ENCODE measurements around the gene PURB. TPM values are rescaled to one million over a fixed set of nuclear protein-coding genes. Genes with fewer than 3 reads are reported as not detected.

Gene PURB
- total RNA-seq, 2 experiments from 2014 or later = 17.0 to 17.4 TPM

DNA sequence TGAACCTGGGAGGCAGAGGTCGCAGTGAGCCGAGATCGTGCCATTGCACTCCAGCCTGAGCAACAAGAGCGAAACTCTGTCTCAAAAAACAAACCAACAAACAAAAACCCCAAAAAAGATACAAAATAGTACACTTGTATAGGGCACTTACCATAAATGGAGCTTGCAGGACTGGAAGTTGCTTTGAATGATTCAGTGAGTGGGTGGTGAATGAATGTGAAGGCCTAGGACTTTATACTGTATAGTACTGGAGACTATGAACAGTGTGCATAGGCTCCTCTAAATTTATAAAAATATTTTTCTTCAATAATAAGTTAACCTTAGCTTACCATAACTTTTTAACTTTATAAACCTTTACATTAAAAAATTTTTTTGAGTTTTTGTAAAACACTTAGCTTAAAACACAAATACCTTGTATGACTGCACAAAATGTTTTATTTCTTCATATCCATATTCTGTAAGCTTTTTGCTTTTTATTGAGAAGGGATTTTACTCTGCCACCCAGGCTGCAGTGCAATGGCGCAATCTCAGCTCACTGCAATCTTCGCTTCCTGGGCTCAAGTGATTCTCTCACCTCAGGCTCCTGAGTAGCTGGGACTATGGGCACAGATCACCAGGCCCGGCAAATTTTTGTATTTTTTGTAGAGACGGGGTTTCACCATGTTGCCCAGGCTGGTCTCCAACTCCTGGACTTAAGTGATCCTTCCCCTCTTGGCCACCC lies 30.5 kb downstream of the PURB start:
- ChIA-PET POLR2A (interaction anchor here (0.8 to 4.9 kb wide), 3 partner anchors 30 to 273 kb away, joined by 3 to 20 read pairs (median 6); partner anchors contain the start of genes PURB and TMED4), CTCF (interaction anchor here (1.1 to 2.4 kb wide), 2 partner anchors 67 to 282 kb away, joined by 4 to 12 read pairs; no protein-coding TSS in a partner anchor)
- ATAC-seq (ENCODE audit: poor library complexity) (no peak), DNase-seq (no peak)
- H3K36me3 ChIP-seq (ENCODE audit: insufficient read depth, low read length) = no peaks in the 10 kb centered on the region
- Mint-ChIP-seq H3K36me3 (ENCODE audit: low read depth) (no peaks in the 10 kb centered on the region), H3K9me3 (no peaks in the 10 kb centered on the region), H3K27ac (no peak overlapping the region), H3K27me3 (no peaks in the 10 kb centered on the region), H3K4me1 (ENCODE audit: low read depth) (peaks cover 6% of the 10 kb centered on the region), H3K4me3 (no peak overlapping the region)
- H3K27me3 ChIP-seq (ENCODE audit: control insufficient read depth in 1 of 2, insufficient read depth in 2 of 2, low read length in 2 of 2) = no peaks in the 10 kb centered on the region
- intact Hi-C loops (cut with DNase I, micrococcal nuclease) = loop anchor here in 1 of 2 experiments (5.0 kb wide), 1 partner anchor 407 kb away; no protein-coding TSS in a partner anchor
- TF ChIP-seq, protein P1, sequence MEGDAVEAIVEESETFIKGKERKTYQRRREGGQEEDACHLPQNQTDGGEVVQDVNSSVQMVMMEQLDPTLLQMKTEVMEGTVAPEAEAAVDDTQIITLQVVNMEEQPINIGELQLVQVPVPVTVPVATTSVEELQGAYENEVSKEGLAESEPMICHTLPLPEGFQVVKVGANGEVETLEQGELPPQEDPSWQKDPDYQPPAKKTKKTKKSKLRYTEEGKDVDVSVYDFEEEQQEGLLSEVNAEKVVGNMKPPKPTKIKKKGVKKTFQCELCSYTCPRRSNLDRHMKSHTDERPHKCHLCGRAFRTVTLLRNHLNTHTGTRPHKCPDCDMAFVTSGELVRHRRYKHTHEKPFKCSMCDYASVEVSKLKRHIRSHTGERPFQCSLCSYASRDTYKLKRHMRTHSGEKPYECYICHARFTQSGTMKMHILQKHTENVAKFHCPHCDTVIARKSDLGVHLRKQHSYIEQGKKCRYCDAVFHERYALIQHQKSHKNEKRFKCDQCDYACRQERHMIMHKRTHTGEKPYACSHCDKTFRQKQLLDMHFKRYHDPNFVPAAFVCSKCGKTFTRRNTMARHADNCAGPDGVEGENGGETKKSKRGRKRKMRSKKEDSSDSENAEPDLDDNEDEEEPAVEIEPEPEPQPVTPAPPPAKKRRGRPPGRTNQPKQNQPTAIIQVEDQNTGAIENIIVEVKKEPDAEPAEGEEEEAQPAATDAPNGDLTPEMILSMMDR (IDR thresholded peaks at IDR 0.05) = no peak
- no peak overlapping the region for H3K4me3 ChIP-seq (ENCODE audit: low read length)
- no peaks in the 10 kb centered on the region for H3K9me3 ChIP-seq (ENCODE audit: control insufficient read depth in 1 of 2, insufficient read depth in 1 of 2, low read length in 2 of 2)
- peaks cover 6% of the 10 kb centered on the region for H3K4me1 ChIP-seq (ENCODE audit: insufficient read depth, low read length)
- no peak overlapping the region for H3K27ac ChIP-seq (ENCODE audit: low read depth in 1 of 2, low read length in 2 of 2)

DNA sequence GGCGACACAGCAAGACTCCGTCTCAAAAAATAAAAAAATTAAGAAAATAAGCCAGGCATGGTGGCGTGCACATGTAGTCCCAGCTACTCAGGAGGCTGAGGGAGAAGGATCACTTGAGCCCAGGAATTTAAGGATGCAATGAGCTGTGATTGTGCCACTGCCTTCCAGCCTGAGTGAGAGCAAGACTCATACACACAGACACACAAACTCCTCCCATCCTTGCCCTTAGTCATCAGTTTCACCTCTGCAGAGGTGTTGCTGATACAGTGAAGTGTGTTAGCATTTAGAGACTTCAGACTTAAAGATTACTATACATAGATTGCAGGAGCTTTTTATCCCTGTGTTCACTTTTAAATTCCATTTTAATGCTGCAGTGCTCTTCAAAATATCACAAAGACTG lies 31.9 kb downstream of the PURB start:
- peaks cover 13% of the 10 kb centered on the region for H3K4me1 ChIP-seq (ENCODE audit: insufficient read depth, low read length)
- ATAC-seq (ENCODE audit: poor library complexity) = no peak
- ChIA-PET POLR2A (no interaction called here), CTCF (interaction anchor here (2.4 kb wide), 1 partner anchor 69 kb away, joined by 12 read pairs; no protein-coding TSS in a partner anchor)
- DNase-seq = no peak
- H3K4me3 Mint-ChIP-seq = no peak overlapping the region
- intact Hi-C loops (cut with DNase I, micrococcal nuclease) = no loop called here
- peaks cover 7% of the 10 kb centered on the region for H3K4me1 Mint-ChIP-seq (ENCODE audit: low read depth)
- no peaks in the 10 kb centered on the region for H3K9me3 Mint-ChIP-seq
- H3K9me3 ChIP-seq (ENCODE audit: control insufficient read depth in 1 of 2, insufficient read depth in 1 of 2, low read length in 2 of 2) = no peaks in the 10 kb centered on the region
- H3K36me3 Mint-ChIP-seq (ENCODE audit: low read depth) = peaks cover under 1% of the 10 kb centered on the region
- TF ChIP-seq, protein P1 (IDR thresholded peaks at IDR 0.05) = no peak
- H3K27me3 Mint-ChIP-seq = no peaks in the 10 kb centered on the region
- no peaks in the 10 kb centered on the region for H3K27me3 ChIP-seq (ENCODE audit: control insufficient read depth in 1 of 2, insufficient read depth in 2 of 2, low read length in 2 of 2)
- no peaks in the 10 kb centered on the region for H3K36me3 ChIP-seq (ENCODE audit: insufficient read depth, low read length)
- H3K4me3 ChIP-seq (ENCODE audit: low read length) = no peak overlapping the region
- H3K27ac Mint-ChIP-seq = no peak overlapping the region
- H3K27ac ChIP-seq (ENCODE audit: low read depth in 1 of 2, low read length in 2 of 2) = no peak overlapping the region

DNA sequence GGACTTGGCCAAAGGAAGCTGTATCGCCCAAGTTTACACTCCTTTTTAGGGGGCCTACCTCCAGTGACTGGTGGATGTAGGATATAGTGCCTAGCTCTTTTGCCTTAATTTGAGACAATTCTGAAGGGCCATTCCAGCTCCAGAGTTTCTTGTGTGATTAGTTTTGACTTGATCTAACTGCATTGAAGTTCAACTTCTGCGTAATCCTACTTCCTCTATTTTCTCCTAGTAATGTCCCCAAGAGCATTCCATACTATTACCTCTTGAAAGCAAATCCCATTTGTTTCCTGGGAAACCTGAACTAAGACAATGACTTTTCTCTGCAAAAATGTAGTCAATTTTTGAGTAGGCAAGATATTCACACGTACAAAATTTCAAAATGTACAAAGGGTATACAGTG lies 32.7 kb downstream of the PURB start:
- no peaks in the 10 kb centered on the region for H3K9me3 Mint-ChIP-seq
- H3K4me1 Mint-ChIP-seq (ENCODE audit: low read depth) = peaks cover 12% of the 10 kb centered on the region
- Histone ChIP-seq H3K4me3 (ENCODE audit: low read length) (no peak overlapping the region), H3K36me3 (ENCODE audit: insufficient read depth, low read length) (no peaks in the 10 kb centered on the region), H3K9me3 (ENCODE audit: control insufficient read depth in 1 of 2, insufficient read depth in 1 of 2, low read length in 2 of 2) (no peaks in the 10 kb centered on the region), H3K27ac (ENCODE audit: low read depth in 1 of 2, low read length in 2 of 2) (no peak overlapping the region), H3K4me1 (ENCODE audit: insufficient read depth, low read length) (peaks cover 13% of the 10 kb centered on the region), H3K27me3 (ENCODE audit: control insufficient read depth in 1 of 2, insufficient read depth in 2 of 2, low read length in 2 of 2) (no peaks in the 10 kb centered on the region)
- POLR2A ChIA-PET = no interaction called here
- no peak overlapping the region for H3K4me3 Mint-ChIP-seq
- TF ChIP-seq, protein P1 (IDR thresholded peaks at IDR 0.05) = no peak
- H3K27me3 Mint-ChIP-seq = peaks cover 4% of the 10 kb centered on the region
- DNase-seq = no peak
- H3K36me3 Mint-ChIP-seq (ENCODE audit: low read depth) = peaks cover 6% of the 10 kb centered on the region
- CTCF ChIA-PET = no interaction called here
- intact Hi-C loops (cut with DNase I, micrococcal nuclease) = no loop called here
- ATAC-seq (ENCODE audit: poor library complexity) = no peak
- no peak overlapping the region for H3K27ac Mint-ChIP-seq
